ENCODE results near the gene MYCL.

GRCh38 chr1:39854738-39855137, 47.0 kb downstream of the MYCL start:
- TF ChIP-seq CTCF (conservative IDR thresholded peaks at IDR 0.05 in 1 of 2, IDR thresholded peaks at IDR 0.05 in 1 of 2; ENCODE audit: extremely low read depth in 1 of 2, insufficient read depth in 1 of 2, low read depth in 1 of 2, low read length in 2 of 2) = no peak
- no peak for TF ChIP-seq EZH2 (IDR thresholded peaks at IDR 0.05; ENCODE audit: borderline replicate concordance, low read length)

Data from mammary epithelial cell (primary cell).